Left renal cortex interstitium (tissue), 4 donors: ENCODE results near the gene PRSS50. TPM values are rescaled to one million over a fixed set of nuclear protein-coding genes. Genes with fewer than 3 reads are reported as not detected.

ENCODE experiments used
- DNase-seq, 4 donors: peaks; one replicate each; pipeline ENCODE4 v3.0.0-alpha.2; 2013; ENCODE audit warnings: low read depth in 4 of 4, low spot score in 2 of 4, missing footprints in 1 of 4
- polyA plus RNA-seq, 4 donors: library from polyadenylated mRNA; unstranded; fragments of 120-200 nt; gene quantifications; one replicate each; pipeline ENCODE4 v1.2.1, GENCODE V29; 2013; ENCODE audit not compliant: insufficient read length in 4 of 4

The PRSS50 gene
- polyA plus RNA-seq, 4 donors: 1.1 to 5.8 (median 2.5) TPM

GRCh38 chr3:46671541-46672348 is 45.9 kb downstream of the PRSS50 start:
- DNase-seq: no peak

- no peak for DNase-seq
These were observed 46.7 kb downstream of the PRSS50 start for GRCh38 chr3:46670891-46671427.

GRCh38 chr3:46670000-46670890 is 47.4 kb downstream of the PRSS50 start:
- DNase-seq: no peak

GRCh38 chr3:46669191-46669999 is 48.3 kb downstream of the PRSS50 start:
- DNase-seq: no peak

GRCh38 chr3:46668591-46668990 is 49.1 kb downstream of the PRSS50 start:
- no peak for DNase-seq

GRCh38 chr3:46668116-46668515 is 49.6 kb downstream of the PRSS50 start:
- DNase-seq: no peak

GRCh38 chr3:46667657-46668056 is 50.0 kb downstream of the PRSS50 start:
- DNase-seq: no peak

GRCh38 chr3:46667061-46667621 is 50.5 kb downstream of the PRSS50 start:
- no peak for DNase-seq

- DNase-seq: no peak
These were observed 51.2 kb downstream of the PRSS50 start for GRCh38 chr3:46666453-46666845.

- no peak for DNase-seq
These were observed 51.8 kb downstream of the PRSS50 start for GRCh38 chr3:46665763-46666452.

- no peak for DNase-seq
These were observed 52.5 kb downstream of the PRSS50 start for GRCh38 chr3:46664971-46665762.

- no peak for DNase-seq
These were observed 53.3 kb downstream of the PRSS50 start for GRCh38 chr3:46664188-46664970.

GRCh38 chr3:46663591-46664135 is 54.0 kb downstream of the PRSS50 start:
- DNase-seq: peak in 1 of 4 donors; percentile 32

GRCh38 chr3:46662771-46663551 is 54.7 kb downstream of the PRSS50 start:
- DNase-seq: peak in 2 of 4 donors; percentile 69 to 70
